Esophagus squamous epithelium (tissue), 5 donors: Measurements from ENCODE around the gene ATG10. TPM values are rescaled to one million over a fixed set of nuclear protein-coding genes. Genes with fewer than 3 reads are reported as not detected.

Experiments used
- DNase-seq: peaks from one replicate; lab custom pipeline; 2025; lab: John Stamatoyannopoulos, UW
- H3K27ac ChIP-seq, 4 donors: fragments of 200-600 bp; sonication (generic); one replicate each; pipeline ENCODE4 v1.5.1; 2016 to 2019; ENCODE audit warnings: mild to moderate bottlenecking in 1 of 4
- H3K27me3 ChIP-seq, 4 donors: fragments of 200-600 bp; sonication (generic); 1 replicate in 3 of 4; 2 replicates in 1 of 4; pipeline versions ENCODE4 v1.5.1 to v1.6.0; 2017 to 2021; ENCODE audit warnings: antibody characterized with exemption in 1 of 4
- H3K36me3 ChIP-seq, 3 donors: fragments of 200-600 bp; sonication (generic); one replicate each; pipeline ENCODE4 v1.5.1; 2016 to 2019
- H3K4me1 ChIP-seq, 3 donors: fragments of 200-600 bp; sonication (generic); one replicate each; pipeline ENCODE4 v1.5.1; 2017 to 2019
- H3K4me3 ChIP-seq, 4 donors: fragments of 200-600 bp; sonication (generic); 1 replicate in 3 of 4; 2 replicates in 1 of 4; pipeline ENCODE4 v1.5.1; 2016 to 2019; ENCODE audit warnings: mild to moderate bottlenecking in 2 of 4, moderate library complexity in 1 of 4
- H3K9me3 ChIP-seq, 3 donors: fragments of 200-600 bp; sonication (generic); one replicate each; pipeline ENCODE4 v1.5.1; 2016 to 2019
- POLR2A ChIP-seq, 4 donors: fragments of 450-650 bp; IDR thresholded peaks; one replicate each; pipeline ENCODE4 v1.6.1; 2017; ENCODE audit warnings: antibody characterized with exemption in 4 of 4, mild to moderate bottlenecking in 4 of 4, moderate library complexity in 3 of 4
- WGBS, 2 donors: methylation state at CpG; one replicate each; pipeline ENCODE4 v1.1.5; 2018; 5-methylcytosine and 5-hydroxymethylcytosine counted together
- intact Hi-C: fragments of 100-400 bp; cut with DNase I; formaldehyde crosslinking; loops from one replicate; pipeline ENCODE4 v1.15.0; 2022
- total RNA-seq, 4 donors: library from RNA; depleted of rRNA; stranded (reverse); fragments of >200 nt; gene quantifications; one replicate each; pipeline ENCODE4 v1.1.0, GENCODE V29; 2016
- TF ChIP-seq, protein P1 (sequence below), 6 experiments: fragments of 450-650 bp in 4 of 6; fragments of 200-600 bp in 2 of 6; sonication (generic) in 2 of 6; IDR thresholded peaks; one replicate each; pipeline ENCODE4 v1.5.1; 2016 to 2019; ENCODE audit warnings: antibody characterized with exemption in 6 of 6, mild to moderate bottlenecking in 4 of 6, moderate library complexity in 4 of 6
- donor health status: DM: yes; HTN: yes; CAD: no.

Gene ATG10
- total RNA-seq, 4 donors from 2014 or later: 3.1 to 7.8 (median 6.1) TPM

DNA sequence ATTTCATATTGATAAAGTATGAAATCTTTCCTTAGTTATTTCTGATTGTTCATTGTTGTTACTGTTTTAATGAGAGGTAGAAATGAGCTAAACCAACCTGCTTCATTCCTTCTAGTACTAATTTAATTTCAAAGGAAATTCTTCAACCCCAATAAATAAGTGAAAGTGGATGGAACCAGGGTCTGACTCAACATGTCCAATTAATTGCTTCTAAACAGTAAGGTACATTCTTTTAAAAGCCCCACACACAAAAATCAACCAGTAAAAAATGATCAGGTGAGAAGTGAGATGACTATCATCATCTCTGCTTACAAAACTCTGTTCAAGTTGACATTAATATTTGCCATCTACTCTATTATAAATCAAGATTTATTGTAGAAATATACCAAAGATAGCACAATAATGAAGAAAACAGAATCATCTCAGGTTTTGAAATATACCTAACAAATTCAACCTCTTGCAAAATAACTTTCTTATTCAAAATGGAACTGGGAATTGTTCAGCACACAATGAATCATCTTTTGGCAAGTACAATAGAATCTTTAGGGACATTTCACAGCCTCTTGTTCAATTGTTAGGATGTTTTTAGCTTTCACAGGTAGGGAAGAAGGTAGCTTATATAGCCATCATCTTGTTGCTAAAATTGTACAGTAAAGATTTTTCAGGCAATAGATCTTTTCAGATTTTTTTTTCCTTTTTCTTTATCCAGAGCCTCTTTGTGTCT lies 191.8 kb downstream of the ATG10 start:
- H3K4me3 ChIP-seq: no peak overlapping the region
- peak overlapping the region in 2 of 4 donors; percentile 42 to 66 for H3K27ac ChIP-seq
- no peak for DNase-seq
- H3K4me1 ChIP-seq: peaks cover 9 to 44% (median 11%) of the 10 kb centered on the region in 3 donors
- no peaks in the 10 kb centered on the region for H3K36me3 ChIP-seq
- H3K27me3 ChIP-seq: no peaks in the 10 kb centered on the region
- TF ChIP-seq, protein P1, sequence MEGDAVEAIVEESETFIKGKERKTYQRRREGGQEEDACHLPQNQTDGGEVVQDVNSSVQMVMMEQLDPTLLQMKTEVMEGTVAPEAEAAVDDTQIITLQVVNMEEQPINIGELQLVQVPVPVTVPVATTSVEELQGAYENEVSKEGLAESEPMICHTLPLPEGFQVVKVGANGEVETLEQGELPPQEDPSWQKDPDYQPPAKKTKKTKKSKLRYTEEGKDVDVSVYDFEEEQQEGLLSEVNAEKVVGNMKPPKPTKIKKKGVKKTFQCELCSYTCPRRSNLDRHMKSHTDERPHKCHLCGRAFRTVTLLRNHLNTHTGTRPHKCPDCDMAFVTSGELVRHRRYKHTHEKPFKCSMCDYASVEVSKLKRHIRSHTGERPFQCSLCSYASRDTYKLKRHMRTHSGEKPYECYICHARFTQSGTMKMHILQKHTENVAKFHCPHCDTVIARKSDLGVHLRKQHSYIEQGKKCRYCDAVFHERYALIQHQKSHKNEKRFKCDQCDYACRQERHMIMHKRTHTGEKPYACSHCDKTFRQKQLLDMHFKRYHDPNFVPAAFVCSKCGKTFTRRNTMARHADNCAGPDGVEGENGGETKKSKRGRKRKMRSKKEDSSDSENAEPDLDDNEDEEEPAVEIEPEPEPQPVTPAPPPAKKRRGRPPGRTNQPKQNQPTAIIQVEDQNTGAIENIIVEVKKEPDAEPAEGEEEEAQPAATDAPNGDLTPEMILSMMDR (IDR thresholded peaks at IDR 0.05): no peak
- TF ChIP-seq POLR2A (IDR thresholded peaks at IDR 0.05): no peak
- H3K9me3 ChIP-seq: no peaks in the 10 kb centered on the region
- intact Hi-C loops: loop anchor here (10.0 kb wide), 1 partner anchor 739 kb away; no protein-coding TSS in a partner anchor

DNA sequence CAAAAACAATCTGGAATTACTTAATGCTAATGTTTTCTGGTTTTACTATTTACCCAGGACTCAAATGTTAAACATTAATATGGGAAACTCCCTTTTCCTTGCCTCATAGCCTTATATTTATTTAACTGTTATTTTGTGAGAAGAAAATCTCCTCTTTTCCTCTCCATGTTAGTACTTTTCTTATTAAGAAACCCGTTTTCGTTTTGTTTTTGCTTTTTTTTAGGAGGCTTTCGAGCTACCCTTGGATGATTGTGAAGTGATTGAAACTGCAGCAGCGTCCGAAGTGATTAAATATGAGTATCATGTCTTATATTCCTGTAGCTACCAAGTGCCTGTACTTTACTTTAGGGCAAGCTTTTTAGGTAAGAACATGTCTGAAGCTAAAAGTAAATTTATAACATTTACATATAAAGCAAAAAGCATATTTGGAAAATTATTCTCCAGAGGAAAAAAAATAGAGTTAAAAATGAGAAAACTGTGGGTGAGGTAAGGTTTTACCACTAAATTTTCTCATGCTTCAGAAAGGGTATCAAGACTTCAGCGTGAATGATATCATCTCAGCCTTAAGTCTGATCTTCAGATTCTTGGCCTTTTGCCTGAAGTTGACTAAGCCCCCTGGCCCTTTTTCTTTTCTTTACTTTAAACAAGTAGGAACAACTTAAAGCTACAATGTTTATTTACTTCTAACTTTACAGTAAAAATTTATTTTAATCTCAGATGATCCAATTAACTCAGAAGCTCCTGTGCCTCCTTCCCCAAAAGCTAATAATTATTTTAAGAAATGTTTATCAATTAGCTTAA lies 192.6 kb downstream of the ATG10 start:
- 32 to 62% methylated on average over 6 of the region's 6 CpGs for WGBS, 2 donors
- H3K27ac ChIP-seq: peak overlapping the region; percentile 42 to 69 (median 60)
- no peaks in the 10 kb centered on the region for H3K9me3 ChIP-seq
- H3K36me3 ChIP-seq: no peaks in the 10 kb centered on the region
- H3K4me1 ChIP-seq: peaks cover 9 to 44% (median 11%) of the 10 kb centered on the region in 3 donors
- no peaks in the 10 kb centered on the region for H3K27me3 ChIP-seq
- DNase-seq: no peak
- TF ChIP-seq POLR2A (IDR thresholded peaks at IDR 0.05): no peak
- intact Hi-C loops: loop anchor here (10.0 kb wide), 1 partner anchor 740 kb away; no protein-coding TSS in a partner anchor
- H3K4me3 ChIP-seq: no peak overlapping the region

DNA sequence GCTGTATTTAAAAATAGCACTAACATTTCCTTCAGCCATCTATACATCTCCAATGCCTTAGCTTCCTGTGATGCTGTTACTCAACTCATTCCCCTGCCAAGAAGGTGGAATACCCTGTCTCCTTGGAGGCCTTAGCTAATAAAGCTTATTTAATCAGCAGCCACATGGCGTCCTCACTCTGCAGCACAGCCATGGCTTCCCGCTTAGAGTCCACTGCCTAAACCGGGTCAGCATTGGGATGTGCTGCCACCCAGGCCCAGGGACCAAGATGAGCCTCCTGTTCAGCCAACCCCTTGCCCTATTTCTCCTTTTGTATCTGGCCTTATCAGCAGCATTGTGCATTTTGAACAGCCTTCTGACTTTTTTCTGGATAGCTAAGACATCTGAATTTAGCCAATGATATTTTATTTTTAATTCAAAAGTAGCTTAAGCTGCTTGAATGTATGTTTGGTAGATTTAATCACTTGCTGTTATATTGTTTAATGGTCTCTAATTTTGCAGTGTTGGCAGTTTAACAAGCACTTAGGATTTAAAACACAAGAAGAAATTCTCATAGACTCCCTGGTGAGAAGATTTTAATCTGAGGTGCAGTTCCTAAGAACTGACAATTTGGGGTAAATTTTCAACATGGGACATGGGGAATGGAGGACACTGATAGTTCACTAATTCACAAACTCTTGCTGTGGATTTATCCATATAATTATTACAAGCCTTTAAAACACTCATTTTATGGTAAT lies 193.3 kb downstream of the ATG10 start:
- H3K36me3 ChIP-seq: no peaks in the 10 kb centered on the region
- H3K9me3 ChIP-seq: no peaks in the 10 kb centered on the region
- H3K27me3 ChIP-seq: no peaks in the 10 kb centered on the region
- DNase-seq: no peak
- 22 to 51% methylated on average over 3 of the region's 3 CpGs for WGBS, 2 donors
- peaks cover 9 to 44% (median 11%) of the 10 kb centered on the region in 3 donors for H3K4me1 ChIP-seq
- H3K27ac ChIP-seq: peak overlapping the region; percentile 42 to 69 (median 60)
- intact Hi-C loops: loop anchor here (5.0 to 10.0 kb wide), 2 partner anchors 658 to 740 kb away; no protein-coding TSS in a partner anchor
- TF ChIP-seq POLR2A (IDR thresholded peaks at IDR 0.05): no peak
- TF ChIP-seq, protein P1 (IDR thresholded peaks at IDR 0.05): no peak
- H3K4me3 ChIP-seq: no peak overlapping the region

DNA sequence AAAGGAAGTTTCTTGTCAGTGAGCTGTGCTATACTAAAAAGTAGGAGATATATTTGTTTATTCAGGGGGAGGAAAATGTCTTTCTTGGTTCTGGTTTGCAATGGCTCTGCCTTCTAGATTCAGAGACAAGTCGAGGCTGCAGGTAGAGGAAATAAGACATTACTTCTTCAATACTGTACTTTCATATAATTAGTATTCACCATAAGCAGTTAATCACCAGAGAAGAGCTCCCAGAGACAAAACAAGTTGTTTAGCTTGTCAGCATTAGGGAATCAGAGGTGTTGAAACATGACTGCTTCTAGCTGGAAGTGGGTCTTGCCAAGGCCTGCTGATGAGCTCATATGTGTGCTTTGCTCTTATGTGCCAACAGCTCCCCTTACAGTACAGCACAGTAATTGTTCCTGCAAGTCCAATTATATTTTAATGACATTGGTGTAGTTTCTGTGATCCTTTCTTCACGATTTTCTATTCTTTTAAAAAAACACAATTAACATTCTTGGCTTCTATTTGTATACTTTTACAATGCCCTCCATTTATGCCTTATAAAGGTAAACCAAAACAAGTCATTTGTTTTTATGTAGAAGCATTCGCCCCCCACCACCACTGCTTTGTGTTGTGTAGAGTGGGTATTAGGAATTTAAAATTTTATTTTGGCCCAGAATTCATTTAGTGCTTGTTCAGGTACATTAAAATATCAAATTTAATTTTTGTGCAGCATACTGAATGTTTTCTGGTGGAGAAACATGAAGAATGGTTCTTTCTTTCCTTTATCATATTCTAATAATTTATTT lies 194.1 kb downstream of the ATG10 start:
- TF ChIP-seq POLR2A (IDR thresholded peaks at IDR 0.05): no peak
- TF ChIP-seq, protein P1 (IDR thresholded peaks at IDR 0.05): peak; percentile 31 to 87 (median 74)
- Histone ChIP-seq H3K36me3 (no peaks in the 10 kb centered on the region), H3K4me1 (peaks cover 9 to 44% (median 11%) of the 10 kb centered on the region in 3 donors), H3K27ac (peak overlapping the region; percentile 42 to 69 (median 60)), H3K4me3 (no peak overlapping the region), H3K27me3 (no peaks in the 10 kb centered on the region), H3K9me3 (no peaks in the 10 kb centered on the region)
- WGBS, 2 donors: 36 to 37% methylated on average over 3 of the region's 3 CpGs
- intact Hi-C loops: loop anchor here (5.0 to 10.0 kb wide), 2 partner anchors 659 to 741 kb away; no protein-coding TSS in a partner anchor
- DNase-seq: peak; percentile 31
